Neural progenitor cell (in vitro differentiated cells): ENCODE results near the gene SCAP. TPM values are rescaled to one million over a fixed set of nuclear protein-coding genes. Genes with fewer than 3 reads are reported as not detected.

Experiments
- DNase-seq: peaks from one replicate; pipeline ENCODE4 v3.0.0-alpha.2; 2016; ENCODE audit warnings: low spot score
- H2AFZ ChIP-seq: fragments of 200-600 bp; sonication (generic); replicated peaks from 2 replicates; pipeline ENCODE4 v1.6.1; 2016; ENCODE audit warnings: antibody characterized with exemption
- H3F3A ChIP-seq: fragments of 200-600 bp; sonication (generic); 2 replicates; pipeline ENCODE4 v1.6.1; 2016; ENCODE audit warnings: antibody characterized with exemption, low read depth
- H3K27ac ChIP-seq: fragments of 200-600 bp; sonication (generic); 2 replicates; pipeline ENCODE4 v1.5.1; 2016; ENCODE audit warnings: mild to moderate bottlenecking
- H3K27me3 ChIP-seq: fragments of 200-600 bp; sonication (generic); 2 replicates; pipeline ENCODE4 v1.6.1; 2016; ENCODE audit warnings: mild to moderate bottlenecking, moderate library complexity
- H3K36me3 ChIP-seq: fragments of 200-600 bp; sonication (generic); 2 replicates; pipeline ENCODE4 v1.5.1; 2016
- H3K4me1 ChIP-seq: fragments of 200-600 bp; sonication (generic); 2 replicates; pipeline ENCODE4 v1.6.1; 2016; ENCODE audit warnings: mixed run types
- H3K4me2 ChIP-seq: fragments of 200-600 bp; sonication (generic); 2 replicates; pipeline ENCODE4 v1.6.1; 2016
- H3K4me3 ChIP-seq: fragments of 200-600 bp; sonication (generic); 2 replicates; pipeline ENCODE4 v1.5.1; 2016
- H3K79me2 ChIP-seq: fragments of 200-600 bp; sonication (generic); 2 replicates; pipeline ENCODE4 v1.6.1; 2016; ENCODE audit warnings: low read depth
- H3K9ac ChIP-seq: fragments of 200-600 bp; sonication (generic); 2 replicates; pipeline ENCODE4 v1.6.1; 2016
- H3K9me3 ChIP-seq: fragments of 200-600 bp; sonication (generic); 2 replicates; pipeline ENCODE4 v1.5.1; 2016; ENCODE audit warnings: low read depth
- H4K20me1 ChIP-seq: fragments of 200-600 bp; sonication (generic); 2 replicates; pipeline ENCODE4 v1.6.1; 2016; ENCODE audit warnings: low read depth
- H3K27ac Mint-ChIP-seq: 3 replicates; pipeline ENCODE4 v1.8.0; 2021; ENCODE audit warnings: mixed read lengths
- H3K27me3 Mint-ChIP-seq: 2 replicates; pipeline ENCODE4 v1.8.0; 2022; ENCODE audit warnings: low read depth, mild to moderate bottlenecking, inconsistent platforms, moderate library complexity, mixed read lengths; ENCODE audit not compliant: insufficient read depth
- H3K36me3 Mint-ChIP-seq: 3 replicates; pipeline ENCODE4 v1.8.0; 2021; ENCODE audit warnings: mixed read lengths
- H3K4me1 Mint-ChIP-seq: 3 replicates; pipeline ENCODE4 v1.8.0; 2021; ENCODE audit warnings: mixed read lengths
- H3K4me3 Mint-ChIP-seq: 3 replicates; pipeline ENCODE4 v1.8.0; 2021; ENCODE audit warnings: mild to moderate bottlenecking, moderate library complexity, mixed read lengths
- H3K9me3 Mint-ChIP-seq: 3 replicates; pipeline ENCODE4 v1.8.0; 2020; ENCODE audit warnings: mixed read lengths
- EZH2 ChIP-seq: fragments of 200-600 bp; sonication (generic); IDR thresholded peaks from 2 replicates; pipeline ENCODE4 v1.6.1; 2017; ENCODE audit warnings: antibody characterized with exemption, mild to moderate bottlenecking, moderate library complexity
- EZH2phosphoT487 ChIP-seq: fragments of 200-600 bp; sonication (generic); IDR thresholded peaks from 2 replicates; pipeline ENCODE4 v1.6.1; 2017; ENCODE audit warnings: antibody characterized with exemption
- total RNA-seq: library from RNA; depleted of rRNA; stranded (reverse); fragments of >200 nt; gene quantifications from 2 replicates; pipeline ENCODE4 v1.2.3, GENCODE V29; 2015; ENCODE audit warnings: low replicate concordance
- TF ChIP-seq, protein P1 (sequence below): fragments of 200-600 bp; sonication (generic); IDR thresholded peaks from 2 replicates; pipeline ENCODE4 v1.5.1; 2017; ENCODE audit warnings: antibody characterized with exemption, mild to moderate bottlenecking

SCAP gene
- total RNA-seq, 1 donor from 2014 or later, result 33.0 TPM

DNA sequence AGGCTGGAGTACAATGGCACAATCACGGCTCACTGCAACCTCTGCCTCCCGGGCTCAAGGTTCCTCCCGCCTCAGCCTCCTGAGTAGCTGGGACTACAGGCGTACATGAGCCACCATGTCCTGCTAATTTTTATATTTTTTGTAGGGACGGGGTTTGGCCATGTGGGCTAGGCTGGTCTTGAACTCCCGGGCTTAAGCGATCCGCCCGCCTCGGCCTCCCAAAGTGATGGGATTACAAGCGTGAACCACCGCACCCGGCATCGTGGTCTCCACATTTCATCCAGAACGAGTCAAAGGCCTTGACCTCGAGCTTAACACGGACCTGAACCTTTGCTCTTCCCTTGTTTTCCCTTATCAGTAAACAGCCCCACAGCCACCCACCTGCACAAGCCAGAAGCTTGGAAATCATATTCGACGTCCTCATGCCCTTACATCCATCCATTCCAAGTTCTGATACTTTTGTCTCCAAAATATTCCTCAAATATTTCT lies 96.3 kb downstream of the SCAP start:
- peak overlapping the region; percentile 89 for H3K4me3 ChIP-seq
- H3K27me3 ChIP-seq, result no peaks in the 10 kb centered on the region
- TF ChIP-seq, protein P1, sequence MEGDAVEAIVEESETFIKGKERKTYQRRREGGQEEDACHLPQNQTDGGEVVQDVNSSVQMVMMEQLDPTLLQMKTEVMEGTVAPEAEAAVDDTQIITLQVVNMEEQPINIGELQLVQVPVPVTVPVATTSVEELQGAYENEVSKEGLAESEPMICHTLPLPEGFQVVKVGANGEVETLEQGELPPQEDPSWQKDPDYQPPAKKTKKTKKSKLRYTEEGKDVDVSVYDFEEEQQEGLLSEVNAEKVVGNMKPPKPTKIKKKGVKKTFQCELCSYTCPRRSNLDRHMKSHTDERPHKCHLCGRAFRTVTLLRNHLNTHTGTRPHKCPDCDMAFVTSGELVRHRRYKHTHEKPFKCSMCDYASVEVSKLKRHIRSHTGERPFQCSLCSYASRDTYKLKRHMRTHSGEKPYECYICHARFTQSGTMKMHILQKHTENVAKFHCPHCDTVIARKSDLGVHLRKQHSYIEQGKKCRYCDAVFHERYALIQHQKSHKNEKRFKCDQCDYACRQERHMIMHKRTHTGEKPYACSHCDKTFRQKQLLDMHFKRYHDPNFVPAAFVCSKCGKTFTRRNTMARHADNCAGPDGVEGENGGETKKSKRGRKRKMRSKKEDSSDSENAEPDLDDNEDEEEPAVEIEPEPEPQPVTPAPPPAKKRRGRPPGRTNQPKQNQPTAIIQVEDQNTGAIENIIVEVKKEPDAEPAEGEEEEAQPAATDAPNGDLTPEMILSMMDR, result no peak
- TF ChIP-seq EZH2 (no peak), EZH2phosphoT487 (no peak)
- H4K20me1 ChIP-seq, result peaks cover 28% of the 10 kb centered on the region
- no peak for DNase-seq
- no peaks in the 10 kb centered on the region for H3K36me3 Mint-ChIP-seq
- H3K9me3 Mint-ChIP-seq, result no peaks in the 10 kb centered on the region
- H3K27ac ChIP-seq, result no peak overlapping the region
- peak overlapping the region; percentile 87 for H3K4me2 ChIP-seq
- peaks cover 5% of the 10 kb centered on the region for H3K4me1 ChIP-seq
- no peaks in the 10 kb centered on the region for H3K9me3 ChIP-seq
- H3F3A ChIP-seq, result peaks cover 17% of the 10 kb centered on the region
- H3K27ac Mint-ChIP-seq, result no peak overlapping the region
- peaks cover 4% of the 10 kb centered on the region for H3K27me3 Mint-ChIP-seq
- no peak overlapping the region for H3K9ac ChIP-seq
- no peak overlapping the region for H2AFZ ChIP-seq
- H3K4me3 Mint-ChIP-seq, result peak overlapping the region; percentile 100
- H3K4me1 Mint-ChIP-seq, result peaks cover 21% of the 10 kb centered on the region
- no peaks in the 10 kb centered on the region for H3K36me3 ChIP-seq
- H3K79me2 ChIP-seq, result peaks cover 36% of the 10 kb centered on the region

DNA sequence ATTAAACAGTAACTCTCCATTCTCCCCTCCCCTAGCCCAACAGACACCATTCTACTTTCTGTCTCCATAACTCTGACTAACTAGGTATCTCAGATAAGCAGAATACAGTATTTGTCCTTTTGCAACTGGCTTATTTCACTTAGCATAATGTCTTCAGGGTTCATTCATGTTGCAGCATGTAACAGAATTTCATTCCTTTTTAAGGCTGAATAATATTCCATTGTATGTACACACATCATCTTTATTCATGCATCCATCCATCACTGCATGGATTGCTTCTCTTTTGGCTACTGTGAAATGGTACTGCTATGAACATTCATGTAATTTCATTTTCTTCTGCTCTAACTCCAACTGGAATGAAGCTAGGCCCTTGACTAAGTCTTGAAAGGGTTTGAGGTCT lies 96.9 kb downstream of the SCAP start:
- H3K4me2 ChIP-seq, result no peak overlapping the region
- H3K4me3 ChIP-seq, result no peak overlapping the region
- H3K79me2 ChIP-seq, result peaks cover 36% of the 10 kb centered on the region

DNA sequence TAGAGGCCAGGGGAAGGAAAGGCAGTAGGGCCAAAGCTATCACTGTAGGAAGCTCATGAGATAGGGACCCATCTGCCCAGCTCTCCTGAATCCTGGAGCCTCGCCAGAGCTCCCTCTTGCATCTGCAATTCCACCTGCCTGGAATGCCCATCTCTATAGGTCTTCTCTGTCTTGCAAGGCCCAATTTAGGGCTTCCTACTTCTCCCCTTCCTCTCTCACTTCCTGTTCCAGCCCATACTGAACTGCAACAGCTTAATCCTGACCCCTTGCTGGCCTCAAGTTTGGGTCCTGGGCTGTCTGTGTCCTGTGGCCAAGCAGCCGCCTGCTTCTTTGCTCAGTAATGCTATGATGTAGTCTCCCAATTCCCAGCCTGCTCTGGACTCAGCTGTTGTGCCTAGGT lies 98.6 kb downstream of the SCAP start:
- Histone ChIP-seq H3K4me1 (peaks cover 5% of the 10 kb centered on the region), H4K20me1 (peaks cover 11% of the 10 kb centered on the region), H2AFZ (no peak overlapping the region), H3K4me3 (no peak overlapping the region), H3K9me3 (no peaks in the 10 kb centered on the region), H3K27ac (no peak overlapping the region), H3K36me3 (no peaks in the 10 kb centered on the region), H3K4me2 (no peak overlapping the region), H3K27me3 (no peaks in the 10 kb centered on the region), H3F3A (peaks cover 16% of the 10 kb centered on the region), H3K79me2 (peaks cover 21% of the 10 kb centered on the region), H3K9ac (no peak overlapping the region)
- Mint-ChIP-seq H3K4me3 (no peak overlapping the region), H3K9me3 (no peaks in the 10 kb centered on the region), H3K27me3 (peaks cover 4% of the 10 kb centered on the region), H3K4me1 (peaks cover 14% of the 10 kb centered on the region), H3K36me3 (no peaks in the 10 kb centered on the region), H3K27ac (no peak overlapping the region)
- DNase-seq, result no peak
- TF ChIP-seq EZH2phosphoT487, result no peak
- TF ChIP-seq, protein P1, result no peak
- no peak for TF ChIP-seq EZH2

More for the DNA sequence above, 96.9 kb downstream of the SCAP start:
- no peaks in the 10 kb centered on the region for H3K36me3 ChIP-seq
- H3K4me1 Mint-ChIP-seq, result peaks cover 21% of the 10 kb centered on the region
- H3K9ac ChIP-seq, result no peak overlapping the region
- H3K4me3 Mint-ChIP-seq, result no peak overlapping the region
- TF ChIP-seq EZH2, result no peak
- TF ChIP-seq EZH2phosphoT487, result no peak
- TF ChIP-seq, protein P1, result no peak
- H3F3A ChIP-seq, result peaks cover 17% of the 10 kb centered on the region
- peaks cover 4% of the 10 kb centered on the region for H3K27me3 Mint-ChIP-seq
- H3K27me3 ChIP-seq, result no peaks in the 10 kb centered on the region
- DNase-seq, result no peak
- H3K27ac Mint-ChIP-seq, result peak overlapping the region; percentile 74
- peaks cover 26% of the 10 kb centered on the region for H4K20me1 ChIP-seq
- no peaks in the 10 kb centered on the region for H3K9me3 ChIP-seq
- no peaks in the 10 kb centered on the region for H3K9me3 Mint-ChIP-seq
- no peak overlapping the region for H2AFZ ChIP-seq
- H3K36me3 Mint-ChIP-seq, result no peaks in the 10 kb centered on the region
- no peak overlapping the region for H3K27ac ChIP-seq
- H3K4me1 ChIP-seq, result peaks cover 5% of the 10 kb centered on the region
